Head of caudate nucleus (tissue), 42 donors: ENCODE data around the gene SLC34A1.
"Not testable (repeated sequence)": the region's sequence is repeated elsewhere in the genome, so short reads cannot be mapped to it uniquely, and the experiment has no call there.

Source experiments
- DNase-seq, 42 donors: peaks; one replicate each; pipeline versions ENCODE4 v3.0.0 to v3.0.0-alpha.2; 2020 to 2021; ENCODE audit warnings: mixed read lengths in 7 of 42
- intact Hi-C: fragments of 100-400 bp; cut with DNase I; formaldehyde crosslinking; loops from one replicate; pipeline ENCODE4 v1.15.0; 2022

Gene SLC34A1

DNA sequence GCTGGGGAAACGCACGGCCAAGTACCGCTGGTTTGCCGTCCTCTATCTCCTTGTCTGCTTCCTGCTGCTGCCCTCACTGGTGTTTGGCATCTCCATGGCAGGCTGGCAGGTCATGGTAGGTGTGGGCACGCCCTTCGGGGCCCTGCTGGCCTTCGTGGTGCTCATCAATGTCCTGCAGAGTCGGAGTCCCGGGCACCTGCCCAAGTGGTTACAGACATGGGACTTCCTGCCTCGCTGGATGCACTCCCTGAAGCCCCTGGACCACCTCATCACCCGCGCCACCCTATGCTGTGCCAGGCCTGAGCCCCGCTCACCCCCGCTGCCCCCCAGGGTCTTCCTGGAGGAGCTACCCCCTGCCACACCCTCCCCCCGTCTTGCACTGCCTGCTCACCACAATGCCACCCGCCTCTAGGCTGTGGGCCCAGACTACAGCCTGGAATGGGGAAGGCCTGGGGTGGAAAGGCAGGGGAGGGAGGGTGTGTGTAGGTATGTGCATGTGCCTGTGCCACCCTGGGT, 13.7 kb downstream of the SLC34A1 start:
- no peak for DNase-seq
- intact Hi-C loops: no loop called here

DNA sequence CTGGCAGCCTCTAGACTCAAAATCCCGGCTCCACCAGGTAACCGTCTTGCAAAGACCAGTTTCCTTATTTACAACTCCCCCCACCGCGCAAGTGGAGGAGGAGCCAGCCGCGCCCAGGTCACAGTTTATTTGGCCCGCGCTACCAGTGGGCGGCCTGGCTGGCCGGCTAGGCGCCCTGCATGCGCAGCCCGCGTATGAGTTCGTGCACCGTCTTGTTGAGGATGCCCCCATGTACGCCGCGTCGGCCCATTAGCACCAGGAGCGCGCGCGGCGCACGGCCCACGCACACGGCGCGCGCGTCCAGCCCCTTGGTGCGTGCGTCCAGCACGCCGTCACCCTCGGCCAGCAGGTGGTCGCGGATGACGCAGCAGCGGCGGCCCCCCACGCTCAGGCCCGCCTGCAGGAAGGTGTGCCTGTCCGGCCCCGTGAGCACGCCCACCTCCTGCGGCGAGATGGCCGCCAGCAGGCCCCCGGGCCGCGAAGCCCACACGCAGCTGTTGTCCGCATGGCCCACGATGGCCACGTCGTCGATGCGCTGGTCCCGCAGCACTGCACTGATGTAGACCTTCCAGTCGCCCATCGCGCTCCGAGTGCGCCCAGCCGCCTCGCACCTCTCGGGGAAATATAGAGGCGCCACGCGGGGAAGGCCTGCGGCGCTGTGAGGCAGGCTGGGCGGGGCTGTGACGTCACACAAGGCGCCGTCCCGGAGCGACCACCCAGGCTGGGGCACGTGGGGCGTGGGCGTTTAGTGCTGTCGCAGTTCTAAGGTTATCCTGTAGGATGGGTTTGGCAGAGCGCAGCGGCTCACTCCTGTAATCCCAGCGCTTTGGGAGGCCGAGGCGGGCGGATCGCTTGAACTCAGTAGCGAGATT, 16.0 kb downstream of the SLC34A1 start, which contains the start of gene PFN3:
Gene PFN3 (minus strand): TSS at position 665 of the 872 bp plus-strand sequence. CDS start 85 bp downstream, at position 580.
- DNase-seq: peak in 4 of 42 donors; percentile 37 to 46 (median 44)
- intact Hi-C loops: no loop called here

DNA sequence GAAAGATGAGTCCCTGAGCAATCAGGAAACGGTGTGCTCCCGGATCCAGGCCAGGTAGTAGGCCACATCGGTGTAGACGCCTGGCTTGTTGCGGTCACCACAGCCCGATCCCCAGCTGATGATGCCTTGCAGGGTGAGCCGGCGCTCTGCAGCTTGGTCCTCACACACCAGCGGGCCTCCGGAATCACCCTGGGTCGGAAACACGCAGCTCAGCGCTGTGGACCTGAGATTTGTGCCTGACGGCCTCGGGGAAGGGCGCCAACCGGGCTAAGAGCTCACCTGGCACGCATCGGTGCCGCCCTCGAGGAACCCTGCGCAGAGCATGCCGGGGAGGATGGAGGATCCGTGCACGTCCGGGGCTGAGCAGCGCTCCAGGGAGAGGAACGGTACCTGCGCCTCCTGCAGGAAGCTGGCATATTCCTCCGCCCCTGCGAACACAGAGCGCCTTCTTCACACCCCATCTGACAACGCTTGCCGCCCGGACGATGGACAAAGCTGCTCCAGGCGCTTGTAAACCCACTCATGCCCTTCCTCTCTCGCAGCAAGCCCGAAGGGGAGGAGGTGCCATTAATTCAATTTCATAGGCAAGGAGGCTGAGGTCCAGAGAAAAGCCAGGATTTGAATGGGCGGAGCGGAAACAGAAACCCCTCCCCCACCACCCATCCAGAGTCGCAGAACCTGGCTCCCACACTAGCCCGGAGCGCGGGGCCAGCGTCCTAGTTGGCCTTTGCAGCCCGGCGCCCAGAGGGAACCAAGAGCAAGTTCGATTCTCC, 18.2 kb downstream of the SLC34A1 start:
- intact Hi-C loops: no loop called here
- DNase-seq: peak; percentile 52 to 93 (median 79)

DNA sequence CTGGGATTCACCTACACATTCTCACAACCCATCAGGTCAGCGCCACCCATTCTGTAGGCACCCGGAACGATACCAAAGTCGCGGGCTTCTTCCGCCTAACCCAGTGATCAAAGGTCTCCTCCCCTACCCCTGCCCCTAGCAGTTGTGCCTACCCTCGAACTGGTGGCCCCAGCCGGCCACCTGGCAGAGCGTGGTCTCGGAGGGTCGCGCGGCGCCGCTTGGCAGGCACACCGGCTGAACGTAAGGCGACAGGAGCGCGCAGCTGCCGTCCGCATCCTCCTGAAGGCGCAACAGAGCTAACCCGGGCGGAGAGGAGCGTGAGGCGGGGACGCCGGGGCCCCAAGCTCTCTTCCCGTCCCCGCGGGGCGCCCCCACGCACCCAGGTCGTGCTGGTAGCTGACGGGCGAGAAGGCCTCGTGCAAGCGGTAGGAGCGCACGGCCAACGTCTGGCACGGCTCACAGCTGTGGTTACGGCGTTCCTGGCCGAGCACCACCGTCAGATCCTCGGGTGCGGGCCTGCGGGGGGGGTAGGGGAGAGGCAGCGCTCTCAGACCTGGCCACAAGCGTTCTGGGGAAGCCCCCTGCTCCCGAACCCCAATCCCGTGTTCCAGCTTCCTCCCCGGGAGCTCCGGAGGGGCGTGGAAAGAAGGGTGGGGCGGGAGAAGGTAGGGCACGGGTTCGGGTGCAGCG, 19.0 kb downstream of the SLC34A1 start:
- DNase-seq: peak in 41 of 42 donors; percentile 25 to 82 (median 65)
- intact Hi-C loops: no loop called here

GRCh38 chr5:177403792-177404640, 19.8 kb downstream of the SLC34A1 start:
- intact Hi-C loops: no loop called here
- peak in 41 of 42 donors; percentile 70 to 91 (median 81) for DNase-seq

DNA sequence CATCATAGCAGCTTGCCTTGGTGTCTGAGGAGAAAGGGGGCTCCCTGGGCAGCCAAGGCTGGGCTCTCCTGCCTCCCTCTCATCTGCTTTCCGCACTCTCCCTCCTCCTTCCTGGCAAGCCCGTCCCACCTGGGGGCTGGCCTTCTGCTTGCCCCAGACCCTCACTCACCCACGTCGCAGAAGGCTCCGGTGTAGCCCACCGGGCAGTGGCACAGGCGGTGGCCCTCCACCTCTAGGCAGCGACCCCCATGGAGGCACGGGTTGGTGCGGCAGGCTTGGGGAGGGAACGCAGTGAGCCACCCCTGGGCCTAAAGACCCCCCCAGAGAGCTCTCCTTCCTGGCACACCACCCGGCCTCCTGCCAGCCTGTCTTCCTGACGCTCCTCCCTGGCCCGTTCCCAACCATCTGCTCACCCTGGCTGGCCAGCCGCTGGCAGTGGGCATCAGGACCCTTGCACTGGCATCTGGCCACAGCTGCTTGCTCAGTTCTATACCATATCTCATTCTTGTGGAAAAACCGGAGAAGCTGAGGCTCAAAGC, 20.5 kb downstream of the SLC34A1 start:
- intact Hi-C loops: loop anchor here (5.0 kb wide), 1 partner anchor 48 kb away; no protein-coding TSS in a partner anchor
- DNase-seq: peak in 2 of 42 donors; percentile 41 to 47

GRCh38 chr5:177405312-177405711, 21.1 kb downstream of the SLC34A1 start:
- intact Hi-C loops: loop anchor here (5.0 kb wide), 1 partner anchor 47 kb away; no protein-coding TSS in a partner anchor
- DNase-seq: no peak

DNA sequence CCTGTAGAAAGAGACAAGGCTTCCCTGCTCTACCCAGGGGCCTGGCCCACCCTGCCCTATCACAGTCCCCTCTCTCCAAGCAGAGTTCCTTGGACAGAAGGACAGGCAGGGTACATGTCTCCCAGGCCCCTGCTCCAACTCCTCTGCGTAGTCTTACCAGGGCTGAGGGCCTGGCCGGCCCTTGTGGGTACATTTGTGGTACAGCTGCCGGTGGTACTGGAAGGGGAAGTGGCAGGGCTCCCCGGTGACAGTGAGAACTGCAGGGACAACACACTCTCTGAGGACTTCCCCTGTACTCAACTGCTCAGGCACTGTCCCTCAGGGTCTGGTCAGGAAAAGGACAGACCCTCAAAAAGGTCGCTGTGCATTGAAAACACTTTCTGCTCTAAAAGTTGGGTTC, 21.6 kb downstream of the SLC34A1 start:
- DNase-seq: peak in 5 of 42 donors; percentile 12 to 43 (median 39)
- intact Hi-C loops: loop anchor here (5.0 kb wide), 1 partner anchor 46 kb away; no protein-coding TSS in a partner anchor

DNA sequence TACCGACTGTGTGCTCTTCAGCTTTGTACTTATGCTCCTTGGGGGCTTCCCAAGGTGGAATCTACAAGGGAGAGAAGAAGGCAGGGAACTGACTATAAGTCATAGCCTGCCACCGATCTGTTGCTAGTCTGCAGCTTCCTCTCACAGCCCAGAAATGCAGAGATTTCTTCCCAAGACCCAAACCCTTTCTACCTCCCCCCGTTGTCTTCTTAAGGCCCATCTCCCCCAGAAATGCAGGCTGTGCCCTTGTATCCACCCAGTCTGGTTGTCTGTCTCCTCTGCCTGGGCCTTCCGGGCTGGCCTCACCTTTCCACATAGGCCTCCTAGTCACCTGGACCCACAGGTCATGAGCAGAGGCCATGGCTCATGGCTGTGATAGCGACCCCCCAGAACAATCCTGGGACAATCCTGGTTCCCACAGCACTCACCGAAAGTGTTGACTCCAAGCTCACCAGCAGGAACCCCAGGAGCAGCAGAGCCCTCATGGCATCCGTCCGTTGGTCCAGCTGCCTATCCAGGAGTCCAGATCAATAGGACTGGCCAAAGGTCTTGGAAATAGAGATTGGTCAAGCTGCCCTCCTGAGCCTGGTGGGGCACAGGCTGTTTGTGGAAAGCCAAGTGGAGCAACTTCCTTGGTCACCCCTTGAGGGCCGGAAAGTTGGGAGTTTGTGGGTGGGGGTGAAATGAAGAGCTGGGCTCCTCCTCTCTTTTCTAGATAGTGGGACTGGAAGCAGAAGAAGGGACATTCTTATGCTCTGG, 25.0 kb downstream of the SLC34A1 start, which contains the start of gene F12:
Gene F12 (minus strand): TSS at position 522 of the 759 bp plus-strand sequence. CDS start 37 bp downstream, at position 485.
- DNase-seq: no peak
- intact Hi-C loops: loop anchor here (5.0 kb wide), 1 partner anchor 43 kb away; no protein-coding TSS in a partner anchor

GRCh38 chr5:177410575-177410974, 26.3 kb downstream of the SLC34A1 start:
- intact Hi-C loops: no loop called here
- DNase-seq: no peak

DNA sequence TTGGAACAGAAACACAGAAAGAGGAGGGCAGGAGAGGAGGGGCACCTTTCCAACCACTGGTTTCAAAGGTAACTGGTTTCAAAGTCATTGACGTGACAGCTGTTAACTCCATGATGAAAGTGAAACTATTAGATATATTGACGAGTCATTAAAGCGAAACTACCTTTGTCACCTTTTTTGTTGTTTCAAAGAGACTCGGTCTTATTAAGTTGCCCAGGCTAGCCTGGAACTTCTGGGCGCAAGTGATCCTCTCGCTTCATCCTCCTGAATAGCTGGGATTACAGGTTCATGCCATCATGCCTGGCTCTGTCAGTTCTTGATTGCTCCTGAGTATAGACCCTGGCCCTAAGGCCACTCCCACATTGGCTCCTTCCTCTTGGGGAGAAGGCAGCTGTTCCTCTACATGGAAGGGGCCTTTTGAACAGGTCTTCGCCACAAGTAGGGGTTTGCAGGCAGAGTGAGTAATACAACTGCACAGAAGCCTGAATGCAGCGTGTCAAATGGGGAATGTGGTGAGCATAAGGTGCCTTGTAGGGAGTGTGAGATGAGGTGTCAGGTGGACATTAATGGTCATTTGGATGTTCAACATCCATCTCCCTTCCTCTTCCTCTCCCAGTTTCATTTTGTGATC, 28.5 kb downstream of the SLC34A1 start:
- DNase-seq: no peak
- intact Hi-C loops: no loop called here

- intact Hi-C loops: no loop called here
- peak in 4 of 42 donors; percentile 33 to 57 (median 47) for DNase-seq
Measured at GRCh38 chr5:177414481-177414880, 30.2 kb downstream of the SLC34A1 start.

GRCh38 chr5:177417081-177417480, 32.8 kb downstream of the SLC34A1 start:
- DNase-seq, intact Hi-C loops: not testable (repeated sequence)

DNA sequence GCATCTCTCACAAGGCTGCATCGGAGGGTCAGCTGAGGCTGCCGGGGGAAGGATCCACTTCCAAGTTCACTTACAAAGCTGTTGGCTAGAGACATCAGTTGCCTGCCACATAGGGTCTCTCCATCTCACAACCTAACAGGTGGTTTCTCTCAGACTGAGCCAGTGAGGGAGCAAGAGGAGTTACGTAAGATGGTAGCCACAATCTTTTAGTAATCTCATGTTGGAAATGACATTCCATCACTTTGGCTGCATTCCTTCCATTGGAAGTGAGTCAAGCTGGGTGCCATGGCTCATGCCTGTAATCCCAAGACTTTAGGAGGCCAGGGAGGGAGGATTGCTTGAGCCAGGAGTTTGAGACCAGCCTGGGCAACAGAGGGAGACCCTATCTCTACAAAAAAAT, 34.8 kb downstream of the SLC34A1 start:
- DNase-seq: no peak
- intact Hi-C loops: no loop called here

- intact Hi-C loops: not testable (repeated sequence)
Measured at GRCh38 chr5:177420472-177420871, 36.2 kb downstream of the SLC34A1 start.

DNA sequence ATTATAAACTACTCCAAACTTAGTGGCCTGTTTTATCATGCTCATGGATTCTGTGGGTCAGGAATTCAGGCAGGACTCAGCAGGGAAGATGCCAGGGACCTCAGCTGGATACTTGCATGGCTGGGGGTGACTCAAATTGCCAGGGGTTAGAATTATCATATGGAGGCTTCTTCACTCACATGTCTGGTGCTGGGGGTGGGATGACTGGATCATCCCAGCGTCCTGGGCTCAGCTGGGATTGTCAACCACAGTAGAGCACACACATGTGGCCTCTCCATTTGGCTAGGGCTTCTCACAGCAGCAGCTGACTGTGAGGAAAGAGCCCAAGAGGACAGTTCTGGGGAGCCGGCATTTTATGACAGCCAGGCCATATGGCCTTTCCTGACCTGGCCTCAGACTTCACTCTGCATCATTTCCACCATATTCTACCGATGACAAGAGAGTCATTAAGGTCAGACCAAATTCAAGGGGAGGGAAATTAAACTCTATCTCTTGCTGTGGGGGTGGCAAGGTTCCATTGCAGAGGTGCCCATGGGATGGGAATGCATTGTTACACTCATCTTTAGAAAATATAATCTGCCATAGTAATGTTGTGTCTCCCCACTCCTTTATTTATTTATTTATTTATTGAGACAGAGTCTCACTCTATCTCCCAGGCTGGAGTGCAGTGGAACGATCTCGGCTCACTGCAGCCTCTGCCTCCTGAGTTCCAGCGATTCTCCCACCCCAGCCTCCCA, 37.0 kb downstream of the SLC34A1 start:
- no peak for DNase-seq
- intact Hi-C loops: no loop called here

More at GRCh38 chr5:177420472-177420871, 36.2 kb downstream of the SLC34A1 start:
- not testable (repeated sequence) for DNase-seq
